ENCODE results near the gene PRKAG2.

Gene PRKAG2

DNA sequence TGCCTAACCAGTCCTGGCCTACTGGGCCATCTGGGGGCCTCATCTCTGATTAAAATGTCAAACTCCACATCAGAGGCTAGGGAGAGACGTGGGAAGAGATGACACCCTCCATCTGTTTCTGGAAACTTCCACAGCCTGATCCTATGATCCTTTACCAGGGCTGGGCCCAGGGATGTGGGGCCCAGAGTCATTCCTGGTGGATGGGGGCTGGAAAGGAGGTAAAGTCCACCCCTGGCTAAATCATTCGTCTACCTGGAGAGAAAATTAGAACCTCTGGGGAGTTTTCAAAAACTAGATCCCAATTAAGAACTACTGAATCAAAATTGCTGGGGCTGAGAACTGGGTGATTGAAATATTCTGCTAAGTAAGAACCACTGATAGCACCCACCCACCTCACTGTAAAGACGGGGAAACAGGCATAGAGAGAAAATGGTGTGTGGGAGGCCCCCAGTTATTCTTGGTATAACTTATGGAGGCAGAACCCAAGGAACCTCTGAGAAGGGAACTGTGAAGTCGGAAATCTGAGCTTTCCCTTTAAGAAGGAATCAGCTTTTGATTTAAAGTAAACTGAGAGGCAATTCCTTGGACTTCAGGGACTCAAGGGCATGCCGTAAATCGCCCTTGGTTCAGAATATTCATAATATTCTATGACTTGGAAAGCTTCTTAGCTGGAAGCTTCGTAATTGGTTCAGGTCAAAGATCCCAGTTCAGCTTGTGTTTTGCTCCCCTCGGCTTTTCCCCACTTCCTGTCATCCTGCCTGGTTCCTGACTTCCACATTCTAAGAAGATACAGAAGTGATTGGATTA, 53.1 kb downstream of the PRKAG2 start:
- no peak for DNase-seq (ENCODE audit: extremely low spot score, insufficient read length, low read depth)
- no peak for FAIRE-seq

DNA sequence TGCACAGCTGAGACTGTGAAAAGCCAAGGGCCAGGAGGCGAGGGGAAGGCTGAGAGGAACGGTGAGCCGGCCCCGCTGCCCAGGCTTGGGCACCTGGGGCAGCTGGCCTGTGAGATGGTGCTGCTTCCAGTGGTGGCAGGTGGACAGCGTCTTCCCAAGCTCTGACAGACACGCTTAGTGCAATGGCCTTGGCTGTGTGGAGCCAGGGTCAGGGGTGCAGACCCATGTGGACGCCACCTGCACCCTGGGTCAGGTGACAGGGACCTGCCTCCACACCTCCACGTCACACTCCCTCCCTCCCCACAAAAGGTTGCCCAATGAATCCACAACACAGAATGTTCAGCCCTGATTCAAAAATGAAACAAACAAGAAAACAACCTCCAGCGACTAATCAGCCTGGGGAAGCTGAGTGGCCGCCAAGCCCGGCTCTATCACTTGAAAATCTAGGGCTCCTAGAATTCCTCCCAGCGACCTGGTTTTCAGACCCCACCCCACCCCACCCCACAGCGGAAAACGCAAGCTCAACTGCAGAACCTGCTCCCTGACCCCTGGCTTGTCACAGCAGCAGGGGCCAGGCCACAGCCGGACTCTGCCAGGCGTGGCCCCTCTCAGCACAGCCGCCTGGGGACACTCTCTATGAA, 54.3 kb downstream of the PRKAG2 start:
- FAIRE-seq (no peak), DNase-seq (ENCODE audit: extremely low spot score, insufficient read length, low read depth) (no peak)

DNA sequence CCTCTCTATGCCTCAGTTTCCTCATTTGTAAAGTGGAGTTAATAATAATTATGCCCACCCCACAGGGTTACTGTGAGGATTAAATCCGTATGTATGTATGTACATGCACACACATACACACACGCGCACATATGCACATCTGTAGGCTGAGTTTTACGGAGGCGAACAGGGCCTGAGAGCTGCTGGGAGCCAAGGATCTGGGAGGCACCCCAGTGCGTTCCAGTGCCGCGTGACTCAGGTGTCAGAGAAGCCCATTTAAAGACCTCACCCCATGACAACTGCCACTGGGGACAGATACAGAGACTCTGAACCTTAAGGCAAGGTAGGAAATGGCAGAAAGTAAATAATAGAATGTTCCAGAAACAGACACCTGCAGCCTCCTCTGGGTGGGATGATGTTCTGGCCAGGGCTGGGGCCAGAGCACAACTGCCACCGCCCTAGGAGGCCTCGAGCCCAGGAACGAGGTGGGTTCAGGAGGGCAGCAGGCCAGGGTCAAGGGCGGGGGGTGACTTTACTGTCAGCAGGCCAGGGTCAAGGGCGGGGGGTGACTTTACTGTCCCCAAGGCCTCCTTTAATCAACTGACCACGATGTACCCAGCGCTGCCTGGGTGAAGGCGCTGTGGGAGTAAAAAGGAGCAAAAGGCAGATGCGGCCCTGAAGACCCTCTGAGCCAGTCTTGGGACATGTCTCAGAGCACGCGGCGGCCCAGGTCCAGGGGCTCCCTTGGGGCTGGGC, 54.9 kb downstream of the PRKAG2 start:
- no peak for FAIRE-seq
- DNase-seq (ENCODE audit: extremely low spot score, insufficient read length, low read depth) = no peak

DNA sequence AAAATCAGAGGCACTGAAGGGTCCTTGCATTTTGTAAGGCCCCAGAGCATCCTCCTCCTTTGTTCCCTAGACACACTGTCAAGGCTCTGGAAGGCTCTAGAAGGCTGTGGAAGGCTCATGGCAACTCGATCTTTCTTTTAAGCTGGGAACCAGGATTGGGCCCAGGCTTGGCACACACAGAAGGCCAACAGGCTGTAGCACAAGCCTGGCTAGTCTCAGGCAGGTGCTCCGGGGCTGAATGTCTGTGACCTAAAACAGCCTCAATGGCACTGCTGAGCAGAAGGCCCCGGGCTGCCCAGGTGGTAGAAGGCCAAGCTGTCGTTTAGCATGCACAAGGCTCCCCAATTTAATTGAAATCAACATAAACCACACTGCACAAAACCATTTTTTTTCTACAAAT, 55.7 kb downstream of the PRKAG2 start:
- no peak for DNase-seq (ENCODE audit: extremely low spot score, insufficient read length, low read depth)
- no peak for FAIRE-seq

DNA sequence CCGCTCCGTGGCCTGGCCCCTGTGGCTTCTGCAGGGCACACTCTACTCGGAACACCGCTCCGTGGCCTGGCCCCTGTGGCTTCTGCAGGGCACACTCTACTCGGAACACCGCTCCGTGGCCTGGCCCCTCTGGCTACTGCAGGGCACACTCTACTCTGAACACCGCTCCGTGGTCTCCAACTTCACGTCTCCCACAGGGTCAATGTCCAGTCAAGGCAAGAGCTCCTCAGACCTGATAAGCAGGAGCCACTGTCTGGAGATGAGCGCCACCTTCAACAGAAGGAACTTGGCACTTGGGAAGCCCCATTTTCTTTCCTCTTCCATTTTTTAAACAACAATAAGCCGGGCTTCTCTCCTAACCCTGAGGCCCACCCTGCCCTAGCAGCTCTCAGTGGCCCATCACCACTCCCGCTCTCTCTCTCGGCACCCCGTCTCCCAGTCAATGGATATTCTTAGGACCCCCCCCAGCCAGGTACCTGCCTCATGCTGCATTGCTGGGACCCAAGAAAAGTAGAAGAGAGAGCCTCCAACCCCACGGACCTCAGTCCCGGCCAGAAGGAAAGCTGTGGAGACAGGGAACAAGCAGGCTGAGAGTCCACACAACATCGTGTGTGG, 56.3 kb downstream of the PRKAG2 start:
- FAIRE-seq = no peak
- DNase-seq (ENCODE audit: extremely low spot score, insufficient read length, low read depth) = no peak

DNA sequence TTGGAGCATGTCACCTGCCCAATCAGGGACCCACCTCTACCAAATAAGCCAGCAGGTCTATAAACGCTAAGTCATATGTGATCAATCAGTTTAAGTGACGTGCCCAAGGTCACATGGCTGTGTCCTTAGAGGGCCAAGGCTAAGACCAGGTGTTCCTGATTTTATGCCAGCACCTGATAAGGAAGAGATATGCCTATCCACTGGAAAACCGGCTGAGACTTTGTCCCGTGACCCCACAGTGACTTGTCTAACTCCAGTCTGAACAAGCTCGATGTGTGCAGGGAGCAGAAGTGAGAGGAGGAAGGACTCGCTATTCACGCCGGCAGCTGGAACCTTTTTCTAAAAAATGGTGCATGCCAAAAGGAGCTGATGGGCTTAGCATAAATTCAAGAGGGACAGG, 57.0 kb downstream of the PRKAG2 start:
- no peak for FAIRE-seq
- DNase-seq (ENCODE audit: extremely low spot score, insufficient read length, low read depth) = no peak

DNA sequence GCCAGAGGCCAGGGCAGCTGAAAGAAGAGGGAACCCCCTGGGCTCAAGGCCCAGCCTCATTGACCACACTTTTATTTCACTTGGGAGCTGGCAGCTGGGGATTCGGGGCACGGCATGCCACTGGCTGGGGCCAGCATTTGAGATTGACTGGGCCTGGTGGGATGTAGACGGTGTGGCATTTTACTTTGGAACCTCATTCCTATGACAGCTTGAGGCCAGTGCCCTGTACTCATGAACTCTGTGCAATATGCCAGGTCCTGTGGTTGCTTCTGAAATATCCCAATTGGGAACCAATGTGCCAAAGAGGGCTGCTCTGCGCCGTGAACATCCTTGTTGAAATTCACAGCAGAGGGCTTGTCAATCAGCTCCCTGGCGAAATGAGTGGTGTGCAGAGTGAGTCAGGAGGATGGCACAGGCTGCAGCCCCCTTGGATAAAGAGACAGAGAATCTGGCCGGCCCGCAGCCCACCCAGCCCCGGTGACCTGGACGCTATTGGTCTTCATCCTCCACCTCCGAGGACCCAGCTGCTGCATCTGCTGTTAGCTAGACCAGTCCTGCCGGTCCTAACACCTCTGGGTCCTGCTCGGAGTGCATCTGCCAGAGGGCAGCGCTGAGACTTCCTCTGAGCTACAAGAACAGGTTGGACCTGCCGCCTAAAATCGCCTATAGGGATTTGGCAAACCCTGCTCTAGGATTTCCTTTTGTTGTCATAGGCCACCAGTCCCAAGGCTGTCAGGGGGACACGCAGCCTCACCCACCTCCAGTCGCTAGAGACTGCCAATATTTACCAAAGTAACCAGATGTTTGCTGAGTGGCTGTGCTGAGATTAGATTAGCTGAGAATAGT, 58.0 kb downstream of the PRKAG2 start:
- no peak for FAIRE-seq
- no peak for DNase-seq (ENCODE audit: extremely low spot score, insufficient read length, low read depth)

DNA sequence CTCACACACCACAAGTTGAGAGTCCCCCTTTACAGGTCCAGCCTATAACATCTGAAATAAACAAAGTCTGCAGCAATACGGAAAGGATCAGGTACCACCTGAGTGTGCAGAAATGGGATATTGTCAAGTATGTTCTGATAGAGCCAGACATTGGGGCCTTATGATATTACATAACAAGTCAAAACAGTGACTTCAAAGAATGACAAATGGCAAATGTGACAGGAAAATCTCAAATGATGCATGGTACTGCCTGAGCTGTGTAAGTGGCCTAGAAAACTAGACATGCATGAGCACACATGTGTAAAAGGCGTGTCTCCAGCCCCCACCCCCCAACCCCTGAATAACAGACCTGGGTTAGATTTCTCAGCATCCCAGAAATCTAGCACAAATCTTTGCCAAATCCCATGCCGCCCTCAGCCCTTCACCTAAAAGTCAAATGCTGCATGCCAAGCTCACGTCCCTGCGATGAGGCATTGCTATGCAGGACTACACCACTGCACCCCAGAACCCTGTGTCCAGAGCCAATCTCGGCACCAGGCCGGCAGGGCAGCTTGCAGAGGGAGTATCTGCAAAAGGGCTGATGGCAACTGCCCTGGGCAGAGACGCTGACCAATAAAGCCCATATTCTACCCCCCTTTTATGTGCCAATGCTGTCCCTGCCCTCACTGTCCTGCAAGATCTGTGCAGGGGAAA, 58.8 kb downstream of the PRKAG2 start:
- no peak for DNase-seq (ENCODE audit: extremely low spot score, insufficient read length, low read depth)
- no peak for FAIRE-seq

DNA sequence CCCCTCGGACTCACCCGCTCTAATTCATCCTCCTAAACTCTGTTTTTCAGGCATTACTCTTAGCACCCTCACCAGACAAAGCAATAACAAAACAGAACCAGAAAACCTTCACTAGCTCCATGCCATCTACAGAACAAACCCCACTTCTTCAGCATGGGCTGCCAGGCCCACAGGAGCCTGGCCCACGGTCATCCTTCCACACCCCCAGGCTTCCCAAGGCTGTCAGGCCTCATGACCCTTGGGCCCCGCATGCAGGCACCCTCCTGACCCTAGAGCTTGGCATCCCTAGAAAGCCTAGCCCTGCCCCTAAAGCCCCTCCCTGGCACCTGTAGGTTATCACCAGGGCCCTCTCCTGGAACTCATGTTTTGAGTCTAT, 59.6 kb downstream of the PRKAG2 start:
- FAIRE-seq = no peak
- no peak for DNase-seq (ENCODE audit: extremely low spot score, insufficient read length, low read depth)

DNA sequence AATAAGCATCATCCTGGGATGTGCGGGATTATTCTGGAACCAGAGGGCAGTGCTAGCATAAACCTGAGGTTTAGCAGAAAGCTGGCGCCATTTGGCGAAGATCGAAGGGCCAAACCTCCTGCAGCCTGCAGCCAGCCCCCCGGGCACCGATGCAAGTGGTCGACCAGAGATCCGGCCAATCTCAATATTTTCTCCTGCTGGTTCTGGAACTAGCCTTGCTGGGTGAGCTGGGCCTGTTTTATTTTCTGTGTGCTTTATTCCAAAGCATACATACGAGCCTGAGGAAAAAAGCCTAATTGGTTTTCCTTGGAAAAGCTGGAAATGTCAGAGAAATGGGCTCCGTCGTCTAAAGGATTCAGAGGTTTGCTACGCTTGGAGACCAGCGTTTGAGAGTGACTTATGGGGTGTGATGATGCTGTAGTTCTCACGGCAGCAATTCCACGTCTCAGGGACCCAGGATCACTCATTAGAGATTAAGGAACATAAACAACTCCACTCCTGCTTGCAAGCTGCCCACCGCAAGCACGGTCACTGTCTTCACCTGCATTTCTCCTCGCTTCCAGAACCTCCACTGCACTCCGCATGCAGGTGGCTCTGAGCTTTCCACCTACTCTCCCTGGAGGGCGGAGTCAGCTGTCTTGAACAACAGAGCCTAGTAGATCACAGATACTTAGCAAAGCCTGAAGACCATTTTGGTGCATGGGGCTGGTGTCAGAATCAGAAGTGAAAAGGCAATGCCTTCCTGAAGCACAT, 60.2 kb downstream of the PRKAG2 start:
- FAIRE-seq (no peak), DNase-seq (ENCODE audit: extremely low spot score, insufficient read length, low read depth) (no peak)

DNA sequence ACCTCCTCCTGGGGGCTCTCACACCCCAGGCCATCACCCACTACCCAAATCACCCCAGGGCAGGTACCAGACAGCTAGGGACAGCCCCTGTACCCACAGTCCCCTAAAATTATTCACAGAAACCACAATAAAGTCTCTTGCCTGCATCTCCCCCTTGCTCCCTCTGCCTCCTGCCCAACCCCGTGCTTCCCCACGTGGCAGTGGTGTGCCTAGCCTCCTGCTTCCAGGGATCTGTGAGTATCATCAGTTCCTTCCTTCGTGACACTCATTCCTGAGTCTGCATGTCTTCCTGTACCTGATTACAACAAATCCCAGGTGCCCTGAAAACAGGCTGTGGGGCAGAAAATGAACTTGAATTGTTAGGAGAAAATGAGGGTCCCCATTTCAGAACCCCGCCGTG, 61.5 kb downstream of the PRKAG2 start:
- no peak for FAIRE-seq
- DNase-seq (ENCODE audit: extremely low spot score, insufficient read length, low read depth) = no peak

DNA sequence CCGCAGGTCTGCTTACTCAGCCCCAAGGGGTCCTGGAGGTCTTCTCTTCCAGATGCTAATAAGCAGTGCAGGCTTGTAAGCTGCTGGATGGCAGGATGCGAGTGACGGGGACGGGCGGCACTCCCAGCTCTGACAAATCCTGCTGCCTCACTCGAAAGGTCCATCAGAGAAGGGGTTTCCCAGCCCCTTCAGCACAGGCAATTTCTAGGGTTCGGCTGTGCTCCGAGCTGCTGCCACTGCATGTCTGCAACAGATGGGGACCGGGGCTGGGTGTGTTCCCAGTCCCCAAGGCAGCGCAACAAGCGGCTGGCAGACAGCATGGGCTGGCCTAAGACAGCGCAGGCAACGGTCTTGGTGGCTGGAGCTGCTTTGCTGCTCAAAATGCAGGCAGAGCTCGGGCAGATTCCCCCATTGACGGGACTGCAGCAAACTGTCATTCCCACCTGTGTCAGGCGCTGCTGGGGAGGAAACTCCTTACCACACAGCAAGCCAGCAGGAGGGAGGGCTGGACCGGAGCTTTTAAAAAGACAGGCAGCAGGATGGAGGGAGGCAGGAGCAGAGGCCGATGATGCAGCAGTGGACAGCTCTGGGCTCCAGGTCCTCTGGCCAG, 62.4 kb downstream of the PRKAG2 start:
- FAIRE-seq = no peak

DNA sequence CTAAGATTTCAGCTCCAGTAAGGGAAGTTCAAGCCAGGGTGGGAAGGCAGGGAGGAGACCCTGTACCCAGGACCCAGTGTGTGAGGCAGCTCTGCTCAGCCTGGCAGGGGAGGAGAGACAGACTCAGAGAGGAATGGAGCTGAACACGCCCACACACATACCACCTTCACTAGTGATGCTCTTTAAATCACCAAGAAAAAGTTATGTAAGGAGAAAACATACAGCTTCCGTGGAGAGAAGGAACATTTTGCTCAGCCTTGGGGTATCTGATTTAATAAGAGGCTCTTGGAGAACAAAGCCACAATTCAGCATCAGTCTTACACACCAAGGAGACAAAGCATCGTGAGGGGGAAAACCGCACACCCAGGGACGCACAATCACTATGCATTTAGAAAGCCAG, 62.9 kb downstream of the PRKAG2 start:
- DNase-seq (ENCODE audit: extremely low spot score, insufficient read length, low read depth) (no peak), FAIRE-seq (no peak)

More for the DNA sequence above, 62.4 kb downstream of the PRKAG2 start:
- DNase-seq (ENCODE audit: extremely low spot score, insufficient read length, low read depth) = no peak

DNA sequence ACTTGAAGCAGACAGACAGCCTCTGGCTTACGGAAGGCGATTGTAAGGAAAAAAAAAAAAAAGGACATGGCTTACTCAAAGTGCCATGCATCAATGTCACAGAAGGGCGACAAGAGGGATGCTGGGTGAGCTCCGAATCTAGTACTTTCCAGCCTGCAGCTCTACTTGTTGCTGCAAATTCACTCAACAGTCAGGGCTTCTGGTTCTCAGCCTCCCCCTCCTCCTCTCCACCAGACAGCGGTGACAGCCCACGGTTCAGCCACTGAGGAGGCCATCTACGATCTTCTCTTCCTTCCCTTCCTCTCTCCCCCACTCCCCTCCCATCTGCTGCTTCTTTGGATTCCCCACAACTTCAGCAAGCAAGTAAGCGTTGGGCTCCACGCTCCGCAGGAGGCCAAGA, 63.5 kb downstream of the PRKAG2 start:
- FAIRE-seq (no peak), DNase-seq (ENCODE audit: extremely low spot score, insufficient read length, low read depth) (no peak)

DNA sequence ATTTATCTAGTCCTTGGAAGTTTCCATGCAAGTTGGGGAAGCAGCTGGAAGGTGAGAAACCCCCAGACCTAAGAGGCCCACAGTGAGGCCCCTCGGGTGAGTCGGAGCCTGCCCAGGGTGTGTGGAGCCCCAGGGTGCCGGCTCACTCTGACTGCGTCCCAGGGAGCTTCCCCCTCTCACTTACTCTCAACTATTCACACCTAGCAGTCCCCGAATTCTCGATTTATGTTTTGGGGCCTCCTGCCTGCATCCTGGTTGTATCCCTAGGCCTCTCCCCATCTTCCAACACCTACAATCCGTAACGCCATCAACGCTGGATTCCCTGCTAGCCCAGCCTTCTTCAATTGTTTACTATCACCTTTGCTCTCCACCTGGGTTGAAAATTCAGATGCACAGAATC, 63.9 kb downstream of the PRKAG2 start:
- FAIRE-seq (no peak), DNase-seq (ENCODE audit: extremely low spot score, insufficient read length, low read depth) (no peak)

DNA sequence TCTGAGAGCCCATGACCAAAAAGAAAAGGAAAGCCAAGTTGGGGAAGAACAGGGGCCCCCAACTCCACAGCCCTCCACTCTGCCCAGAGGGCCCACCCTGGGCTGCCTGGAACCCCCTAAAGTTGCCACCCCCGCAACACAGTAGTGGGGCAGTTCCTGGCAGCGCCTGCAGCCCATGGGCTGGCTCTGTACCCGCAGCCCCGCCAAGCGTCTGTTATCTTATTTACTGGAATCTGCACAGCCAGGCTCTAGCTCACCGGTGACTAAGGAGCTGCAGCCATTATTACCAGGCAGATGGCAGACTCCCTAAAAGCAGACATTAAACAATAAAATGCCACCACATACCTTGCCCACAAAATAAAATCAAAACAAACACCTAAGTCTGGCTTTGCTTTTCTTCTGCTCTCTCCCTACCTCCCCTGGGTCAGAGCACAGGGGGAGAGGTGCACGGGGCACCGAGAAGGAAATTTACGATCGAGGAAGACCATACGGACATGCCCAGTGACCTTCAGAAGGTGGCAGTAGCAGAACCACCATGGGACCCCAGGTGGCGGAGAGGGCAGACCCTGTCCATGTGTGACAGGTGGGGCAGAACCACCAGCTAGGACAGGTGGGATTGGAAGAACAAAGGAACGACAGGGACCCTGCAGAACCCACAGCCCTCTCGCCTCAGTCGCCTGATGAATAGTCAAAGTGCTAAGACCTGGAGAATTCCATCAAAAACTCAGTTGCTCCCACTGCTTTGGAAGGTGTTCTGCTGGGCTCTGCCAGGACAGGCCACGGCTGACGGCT, 66.3 kb downstream of the PRKAG2 start:
- DNase-seq (ENCODE audit: extremely low spot score, insufficient read length, low read depth) (no peak), FAIRE-seq (no peak)

DNA sequence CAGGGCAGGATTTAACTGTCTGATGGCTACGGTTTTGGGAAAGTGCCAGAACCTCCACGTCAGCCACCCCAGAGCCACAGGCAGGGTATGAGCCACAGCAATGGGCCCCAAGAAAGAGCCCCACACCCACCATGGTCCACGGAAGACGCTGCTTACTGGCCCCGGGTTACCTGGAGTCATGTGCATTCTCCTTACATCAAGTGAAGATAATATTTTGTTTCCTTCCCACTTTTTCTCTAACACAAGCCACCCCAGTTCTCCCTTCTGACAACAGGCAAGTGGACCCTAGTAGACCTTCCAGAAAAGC, 67.1 kb downstream of the PRKAG2 start:
- FAIRE-seq (no peak), DNase-seq (ENCODE audit: extremely low spot score, insufficient read length, low read depth) (no peak)

Measured in GM18507 (cell line).